22Rv1 (cell line): Measurements from ENCODE around the gene CAMK2N1.

Experiments
- CTCF ChIP-seq: fragments of 450-650 bp; IDR thresholded peaks from 2 replicates; pipeline ENCODE4 v1.5.1; 2017; ENCODE audit warnings: mild to moderate bottlenecking
- ZFX ChIP-seq: fragments of 450-650 bp; IDR thresholded peaks from 2 replicates; pipeline ENCODE4 v1.6.1; 2017; ENCODE audit warnings: antibody characterized with exemption, borderline replicate concordance

- TF ChIP-seq CTCF (no peak), ZFX (no peak)
Measured at GRCh38 chr1:20449735-20450311, 36.2 kb downstream of the CAMK2N1 start.
